Stimulated activated CD4-positive, alpha-beta T cell treated with anti-CD3 and anti-CD28 coated beads, TNF-alpha, amount 100 ng/mL, for 48 hours (primary cell): Measurements from ENCODE around the gene EDIL3.
"Not testable (repeated sequence)": the region's sequence is repeated elsewhere in the genome, so short reads cannot be mapped to it uniquely, and the experiment has no call there.

Experiments used
- DNase-seq, 3 donors: peaks; one replicate each; pipeline ENCODE4 v3.0.0-alpha.2; 2020; ENCODE audit warnings: low read depth in 3 of 3

Gene EDIL3

DNA sequence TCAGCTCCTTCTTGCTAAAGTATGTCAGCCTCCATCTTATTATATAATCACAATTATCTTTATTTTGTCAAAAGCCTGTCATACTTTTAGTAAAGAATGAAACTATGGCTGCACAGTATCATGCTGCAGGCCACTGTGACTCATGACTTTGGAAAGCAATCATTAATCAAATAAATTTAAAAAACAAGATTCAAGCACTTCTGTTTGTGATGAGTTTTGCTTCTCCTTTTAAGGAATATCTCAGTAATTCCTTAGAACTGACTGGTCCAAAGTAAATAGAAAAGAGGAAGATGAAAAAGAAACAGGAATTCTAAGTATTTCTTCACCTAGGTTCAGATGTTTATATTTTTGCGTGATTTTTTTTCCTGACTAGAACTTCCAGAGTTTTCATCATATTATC is 83.1 kb downstream of the EDIL3 start:
- no peak for DNase-seq

DNA sequence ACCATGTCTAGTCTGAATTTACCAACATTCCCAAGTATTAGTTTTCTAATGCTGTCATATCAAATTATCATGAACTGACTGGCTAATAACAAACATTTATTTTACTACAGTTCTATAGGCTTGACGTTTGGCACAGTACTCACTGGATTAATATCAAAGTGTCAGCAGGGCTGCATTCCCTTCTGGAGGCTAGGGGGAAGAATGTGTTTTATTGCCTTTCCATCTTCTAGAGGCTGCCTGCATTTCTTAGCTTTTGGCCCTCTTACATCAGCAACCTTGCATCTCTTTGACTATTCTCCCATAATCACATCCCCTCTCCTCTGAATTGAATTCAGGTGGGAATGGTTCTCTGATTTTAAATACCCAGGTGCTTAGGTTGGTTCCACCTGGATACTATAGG is 84.7 kb downstream of the EDIL3 start:
- DNase-seq: no peak

DNA sequence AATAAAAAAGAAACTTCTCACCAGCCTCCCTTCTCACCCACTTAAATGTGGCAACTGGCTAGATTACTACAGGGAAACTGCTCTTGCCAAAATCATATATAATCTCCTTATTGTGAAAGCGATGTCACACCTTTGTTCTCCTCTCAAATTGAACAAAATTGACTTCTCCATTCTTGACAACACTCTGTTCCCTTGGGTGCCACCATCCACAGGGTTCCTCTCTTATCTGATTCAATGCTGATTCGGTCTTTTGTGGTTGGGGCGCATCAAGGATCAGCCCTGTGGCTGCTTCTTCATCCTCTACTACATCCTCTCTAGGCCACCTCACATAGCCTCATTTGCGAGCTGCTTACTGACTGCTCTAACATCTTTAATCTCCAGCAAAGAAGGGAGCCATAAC is 86.1 kb downstream of the EDIL3 start:
- no peak for DNase-seq

DNA sequence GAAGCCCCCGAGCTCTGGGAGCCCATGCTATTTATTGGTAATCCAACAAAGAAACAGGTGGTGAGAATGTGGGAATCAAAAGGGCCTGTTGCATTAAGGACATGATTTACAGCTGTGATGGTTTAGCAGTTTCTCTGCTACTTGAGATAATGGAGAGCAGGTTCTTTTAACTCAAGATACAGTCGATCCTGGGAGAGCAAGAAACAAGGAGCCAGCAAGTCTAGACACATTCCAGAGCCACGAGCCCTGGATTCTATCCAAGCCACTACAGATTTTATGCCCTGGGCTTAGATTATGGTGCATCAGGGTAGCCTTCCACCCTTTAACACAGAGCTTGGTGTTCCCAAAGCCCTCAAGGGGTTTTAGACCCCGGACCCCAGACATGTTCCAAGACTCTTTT is 87.0 kb downstream of the EDIL3 start:
- not testable (repeated sequence) for DNase-seq

DNA sequence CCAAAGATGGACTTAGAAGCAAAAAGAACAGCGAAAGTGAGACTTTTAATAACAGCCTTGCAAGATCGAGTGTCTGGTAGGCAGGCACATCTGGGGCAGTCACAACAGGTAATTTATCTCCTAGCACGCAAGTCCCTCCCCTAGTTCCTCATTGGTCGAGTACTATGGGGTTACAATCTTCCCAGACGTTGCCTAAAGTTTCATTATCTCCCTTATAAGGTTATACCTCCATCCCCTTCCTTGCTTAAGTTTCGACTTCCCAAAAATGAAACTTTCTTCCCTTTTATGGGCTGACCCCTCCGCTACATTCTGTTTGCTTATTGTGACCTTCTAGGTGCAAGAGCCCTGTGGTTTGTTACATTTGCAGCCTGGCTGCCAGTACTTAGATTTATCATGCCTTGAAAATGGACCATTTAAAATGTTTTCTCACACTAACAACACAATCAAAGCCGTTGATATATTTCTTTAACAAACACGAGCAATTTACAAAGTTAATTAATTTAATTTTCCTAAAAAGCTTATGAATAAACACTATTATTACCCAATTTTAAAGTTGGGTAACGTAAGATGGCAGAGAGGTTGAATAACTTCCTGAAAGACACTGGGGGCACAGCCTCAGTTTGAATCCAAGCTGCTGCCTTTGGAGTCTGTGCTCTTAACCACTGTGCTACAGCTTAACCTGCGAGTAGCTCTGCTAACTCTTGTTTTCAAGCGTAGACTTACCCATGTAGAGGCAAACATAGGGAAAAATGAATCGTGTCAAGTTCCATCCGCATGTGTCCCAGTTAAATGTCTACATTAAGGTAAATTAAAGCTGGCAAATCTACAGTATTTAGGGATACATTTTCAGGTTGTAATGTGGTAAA is 91.7 kb downstream of the EDIL3 start:
- no peak for DNase-seq

DNA sequence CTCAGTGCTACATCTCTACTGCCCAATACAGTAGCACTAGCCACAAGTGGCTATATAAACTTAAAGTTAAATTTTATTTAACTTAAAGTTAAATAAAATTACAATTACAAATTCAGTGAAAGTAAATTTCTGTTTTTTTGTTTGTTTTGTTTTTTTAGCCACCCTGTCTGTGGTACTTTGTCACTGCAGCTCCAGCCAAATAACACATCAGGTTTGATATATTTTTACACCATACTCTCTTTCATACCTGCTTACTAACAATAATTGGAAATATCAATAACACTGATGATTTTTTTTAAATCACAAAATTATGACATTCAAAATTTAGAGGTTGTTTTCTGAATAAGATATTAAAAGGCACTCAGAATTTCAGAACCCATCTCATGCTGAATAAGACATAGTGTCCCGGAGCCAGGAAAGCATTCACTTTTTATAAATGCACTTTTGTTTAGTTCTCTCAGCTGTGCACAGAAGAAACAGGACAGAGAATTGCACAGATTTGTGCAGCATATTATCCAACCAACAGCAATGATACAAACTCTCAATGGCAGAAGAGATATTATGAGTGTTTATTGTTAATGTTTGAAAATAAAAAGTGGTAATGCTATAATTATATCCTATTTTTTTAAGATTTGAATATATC is 92.6 kb downstream of the EDIL3 start:
- DNase-seq: no peak

DNA sequence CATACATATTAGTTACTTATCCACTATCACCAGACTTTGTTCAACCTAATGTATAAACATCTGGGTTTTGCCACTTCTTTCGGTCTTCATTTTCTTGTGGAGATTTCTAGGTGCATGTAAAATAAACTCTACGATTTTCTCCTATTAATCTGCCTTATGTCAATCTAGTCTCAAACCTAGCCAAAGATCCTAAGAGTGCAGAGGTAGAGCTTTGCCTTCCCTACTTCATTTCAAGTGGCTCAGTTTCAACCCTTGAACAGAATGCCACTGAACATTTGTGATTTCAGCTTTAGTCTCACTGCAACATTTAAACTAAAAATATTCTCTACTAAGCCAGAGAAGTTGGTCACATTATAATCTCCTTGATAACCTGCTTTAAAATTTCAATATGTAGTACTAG is 94.0 kb downstream of the EDIL3 start:
- DNase-seq: no peak

DNA sequence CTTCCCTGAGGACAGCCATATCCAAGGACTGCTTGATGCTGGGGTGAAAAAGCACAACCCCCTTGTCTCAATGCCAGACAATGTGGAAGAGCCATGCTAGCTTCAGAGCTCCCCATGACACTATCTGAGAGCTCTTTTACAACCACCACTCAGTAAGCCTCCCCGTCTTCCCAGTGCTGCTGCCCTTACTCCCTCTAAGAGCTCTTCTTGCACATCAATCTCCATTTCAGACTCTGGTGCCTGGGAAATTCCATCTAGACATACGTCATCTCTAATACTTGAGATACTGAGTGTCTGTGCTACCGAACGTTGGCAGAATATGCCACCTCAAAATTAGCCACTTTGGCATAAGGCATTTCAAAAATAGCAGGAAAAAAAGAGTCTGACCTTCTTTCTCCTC is 94.5 kb downstream of the EDIL3 start:
- no peak for DNase-seq

DNA sequence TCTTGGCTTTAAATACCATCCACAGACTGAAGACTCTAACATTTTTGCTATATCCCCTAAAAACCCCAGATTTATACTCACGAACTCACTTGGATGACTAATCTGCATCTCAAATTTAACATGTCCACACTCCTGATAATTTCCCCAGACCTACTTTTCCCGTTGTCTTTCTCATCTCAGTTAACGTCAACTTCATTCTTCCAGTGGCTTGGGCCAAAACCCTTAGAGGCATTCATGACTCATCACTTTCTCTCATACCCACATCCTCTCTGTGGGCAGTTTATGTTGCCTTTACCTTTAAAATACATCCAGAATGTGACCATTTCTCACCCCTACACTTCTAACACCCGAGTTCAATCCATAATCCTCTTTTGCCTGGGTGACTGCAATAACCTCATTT is 96.7 kb downstream of the EDIL3 start:
- no peak for DNase-seq

DNA sequence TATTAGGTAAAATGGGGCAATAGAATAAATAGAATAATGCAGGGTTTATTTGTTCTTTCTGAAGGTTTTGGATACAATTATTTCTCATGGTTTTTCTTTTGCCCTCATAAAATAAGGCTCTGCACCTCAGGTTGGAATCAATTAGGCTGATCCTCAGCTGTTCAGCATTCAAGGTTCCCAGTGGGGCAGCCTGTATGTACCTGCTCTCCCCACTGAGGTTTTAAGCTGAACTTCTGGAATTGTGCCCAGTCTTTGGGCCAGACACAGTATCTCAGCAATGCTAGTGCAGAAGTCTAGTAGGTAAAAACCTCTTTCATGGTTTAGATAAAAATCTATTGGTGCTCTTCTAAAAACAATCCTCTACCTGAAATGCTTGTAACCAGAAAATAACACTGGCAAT is 98.0 kb downstream of the EDIL3 start:
- no peak for DNase-seq

DNA sequence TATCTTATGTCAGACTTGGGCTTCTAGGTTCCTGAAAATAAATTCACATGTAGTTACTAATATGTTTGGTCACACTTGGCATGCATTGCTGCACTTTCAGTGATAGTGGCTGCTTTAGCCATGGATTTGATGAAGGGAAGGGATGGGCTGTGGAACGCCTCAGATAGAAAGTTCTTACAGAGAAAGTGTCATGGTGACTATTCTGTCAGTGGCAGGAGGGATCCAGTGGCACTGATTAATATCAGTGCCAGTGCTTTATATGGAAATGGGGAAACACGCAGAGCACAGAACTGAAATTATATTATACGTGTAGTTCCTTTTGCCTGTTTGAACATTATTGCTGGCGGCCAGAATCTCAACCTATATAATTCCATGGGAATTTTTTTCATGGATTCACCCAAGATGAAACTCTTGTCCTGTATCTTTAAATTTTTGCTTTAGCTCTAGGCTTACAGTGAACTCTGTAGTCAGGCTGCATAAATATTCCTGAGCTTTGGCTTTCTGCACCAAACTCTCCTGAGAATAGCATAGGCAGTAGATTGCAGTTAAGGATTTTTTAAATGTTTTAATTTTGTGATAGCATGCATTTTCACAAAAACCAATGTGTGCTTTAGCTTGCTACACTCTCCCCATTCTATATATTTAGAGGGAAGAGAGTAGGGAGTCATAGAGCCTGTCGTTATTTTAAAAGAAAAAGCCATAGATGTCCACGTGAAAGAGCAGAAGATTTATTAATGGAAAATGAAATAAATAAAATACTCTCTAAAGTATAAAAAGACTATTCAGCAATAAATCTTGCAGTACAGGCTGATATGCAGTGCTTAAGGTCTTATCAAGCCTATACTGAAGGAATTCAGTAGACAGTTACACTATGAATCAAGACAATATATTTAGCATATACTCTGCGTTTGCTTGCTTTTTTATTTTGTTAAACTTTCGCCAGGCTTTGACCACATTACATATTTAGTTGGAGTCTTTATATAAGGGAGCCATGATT is 98.7 kb downstream of the EDIL3 start:
- DNase-seq: no peak

DNA sequence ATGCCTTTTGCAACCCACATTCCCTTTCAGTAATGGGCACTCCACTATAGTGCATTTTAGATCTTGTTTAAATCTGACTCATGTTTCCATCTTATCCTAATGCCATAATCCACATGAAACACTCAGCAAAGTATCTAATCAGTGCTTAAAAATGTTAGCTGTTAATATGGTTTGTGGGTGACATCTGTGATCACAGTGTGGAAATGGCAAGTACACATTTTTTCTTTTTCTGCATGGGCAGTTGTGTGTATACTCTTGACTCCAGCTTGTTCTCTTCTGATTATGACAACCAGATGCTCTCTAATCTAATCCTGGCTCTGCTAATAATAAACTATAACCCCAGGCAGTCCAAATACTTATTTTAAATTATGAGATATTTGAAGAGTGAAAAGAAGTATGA is 103.3 kb downstream of the EDIL3 start:
- no peak for DNase-seq

DNA sequence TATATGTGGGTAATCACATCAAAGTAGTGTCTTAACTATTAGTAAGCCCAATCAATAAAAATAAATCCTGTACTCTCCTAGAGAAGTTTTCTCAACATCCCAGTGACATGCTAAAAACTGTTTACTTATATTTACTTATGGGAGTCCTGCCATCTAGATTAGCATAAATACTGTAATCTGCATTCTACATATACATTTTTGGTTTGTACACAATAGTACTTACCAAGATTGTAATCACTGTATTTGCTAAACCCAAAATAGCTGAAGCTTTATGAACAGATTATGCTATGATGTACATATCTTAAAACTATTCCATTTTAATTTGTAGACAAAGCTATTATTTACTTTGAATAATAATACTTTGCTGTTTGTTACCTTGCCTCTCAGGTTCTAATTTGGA is 105.4 kb downstream of the EDIL3 start:
- DNase-seq: no peak

DNA sequence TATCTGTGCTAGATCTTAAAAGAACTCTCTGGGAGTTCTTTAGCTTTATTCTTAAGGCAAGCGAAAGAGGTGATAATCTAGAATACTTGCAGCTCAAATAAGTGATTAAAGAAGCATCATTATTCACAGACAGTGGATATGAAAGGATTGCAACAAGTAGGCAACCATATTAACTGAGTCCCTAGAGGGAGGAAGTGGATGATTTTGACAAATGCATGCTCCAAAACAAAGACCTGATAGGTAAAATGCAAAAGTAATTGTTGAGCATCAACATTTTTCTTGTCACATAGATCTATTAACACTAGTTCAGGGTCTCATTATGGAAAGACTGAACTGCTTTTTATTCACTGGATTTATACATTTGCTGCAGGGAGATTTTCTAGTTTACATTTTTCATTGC is 109.1 kb downstream of the EDIL3 start:
- no peak for DNase-seq

DNA sequence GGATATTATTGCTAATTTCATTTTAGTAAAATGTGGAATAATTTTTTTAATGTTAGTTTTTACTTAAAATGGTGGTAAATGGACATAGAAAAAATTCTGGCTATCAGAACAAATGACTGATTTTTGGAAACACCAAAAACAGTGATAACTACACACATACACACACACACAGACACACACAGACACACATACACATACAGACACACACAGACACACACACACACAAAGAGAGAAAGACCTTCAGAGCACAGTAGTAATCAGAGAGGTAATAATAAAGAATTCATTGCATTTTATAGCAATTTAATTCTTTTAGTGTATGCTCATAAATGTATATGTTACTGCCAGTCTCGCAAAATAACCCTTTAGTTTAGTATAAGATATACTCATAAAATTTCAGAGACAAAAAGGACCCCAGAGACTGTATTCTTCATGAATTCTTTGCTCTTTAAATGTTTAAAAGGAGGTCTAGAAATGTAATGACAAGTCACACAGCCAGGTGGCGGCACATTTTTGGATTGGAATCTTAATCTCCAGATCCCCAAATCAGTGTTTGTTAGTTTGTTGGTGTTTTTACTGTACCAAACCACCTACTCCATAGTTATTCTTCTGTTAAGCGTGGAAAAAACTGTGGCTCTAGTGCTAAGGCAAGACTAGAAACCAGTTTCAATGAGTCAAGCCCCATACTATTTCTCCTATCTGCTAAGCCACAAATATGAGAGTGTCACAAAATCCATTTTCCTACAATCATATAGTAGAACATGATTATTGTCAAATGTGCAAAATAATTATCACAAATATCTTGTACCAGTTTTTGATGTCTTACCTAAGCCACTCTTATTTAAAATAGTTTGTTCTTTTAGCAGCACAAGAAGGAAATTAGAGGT is 109.9 kb downstream of the EDIL3 start:
- DNase-seq: no peak

DNA sequence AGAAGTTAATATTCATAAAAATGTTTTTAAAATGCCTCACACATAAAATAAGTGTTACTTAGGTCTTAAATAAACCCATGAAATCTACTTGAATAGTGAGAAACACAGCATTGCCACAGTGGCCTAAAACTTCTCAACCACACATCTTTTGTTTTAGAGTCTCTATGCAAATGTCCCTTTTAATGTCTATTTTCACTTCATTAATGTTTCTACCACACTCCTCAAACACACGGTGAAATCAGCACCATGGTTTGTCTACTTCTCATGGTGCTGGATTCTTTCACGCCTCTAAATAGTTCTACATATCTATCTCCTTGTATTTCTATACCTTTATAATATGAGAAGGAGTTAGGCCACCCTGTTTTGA is 111.2 kb downstream of the EDIL3 start:
- DNase-seq: no peak

DNA sequence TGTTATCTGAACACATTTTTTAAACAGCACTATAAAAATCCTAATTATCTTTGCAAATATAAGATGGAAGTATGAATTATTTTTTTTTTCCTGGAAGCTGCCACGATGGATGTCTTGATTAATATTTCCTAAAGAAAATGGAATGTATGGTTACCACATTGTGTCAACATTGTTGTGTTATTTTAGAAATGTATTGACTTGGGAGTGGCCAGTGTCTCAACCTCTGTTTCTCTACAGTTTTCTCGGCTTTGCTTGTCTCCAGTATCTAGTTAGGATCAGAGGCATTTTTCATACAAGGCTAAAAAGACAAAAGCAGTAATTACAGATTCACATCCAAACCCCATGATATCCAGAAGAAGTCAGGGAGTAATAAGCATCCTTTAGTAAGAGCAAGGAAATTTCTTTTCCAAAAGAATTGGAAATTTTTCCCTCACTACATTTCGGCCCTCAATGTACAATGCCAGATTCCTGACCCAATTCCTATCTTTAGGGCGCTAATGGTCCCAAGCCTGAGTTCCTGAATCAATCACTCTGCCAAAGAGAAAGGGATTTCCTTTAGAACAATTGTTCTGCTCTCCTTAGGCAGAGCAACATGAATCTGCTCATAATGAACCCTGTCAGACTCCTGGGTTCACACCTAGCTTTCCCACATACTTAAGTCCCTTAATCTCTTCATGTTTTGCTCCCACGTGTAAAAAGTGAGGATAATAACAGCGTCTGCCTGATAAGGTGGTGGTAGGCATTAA is 111.7 kb downstream of the EDIL3 start:
- DNase-seq: no peak

DNA sequence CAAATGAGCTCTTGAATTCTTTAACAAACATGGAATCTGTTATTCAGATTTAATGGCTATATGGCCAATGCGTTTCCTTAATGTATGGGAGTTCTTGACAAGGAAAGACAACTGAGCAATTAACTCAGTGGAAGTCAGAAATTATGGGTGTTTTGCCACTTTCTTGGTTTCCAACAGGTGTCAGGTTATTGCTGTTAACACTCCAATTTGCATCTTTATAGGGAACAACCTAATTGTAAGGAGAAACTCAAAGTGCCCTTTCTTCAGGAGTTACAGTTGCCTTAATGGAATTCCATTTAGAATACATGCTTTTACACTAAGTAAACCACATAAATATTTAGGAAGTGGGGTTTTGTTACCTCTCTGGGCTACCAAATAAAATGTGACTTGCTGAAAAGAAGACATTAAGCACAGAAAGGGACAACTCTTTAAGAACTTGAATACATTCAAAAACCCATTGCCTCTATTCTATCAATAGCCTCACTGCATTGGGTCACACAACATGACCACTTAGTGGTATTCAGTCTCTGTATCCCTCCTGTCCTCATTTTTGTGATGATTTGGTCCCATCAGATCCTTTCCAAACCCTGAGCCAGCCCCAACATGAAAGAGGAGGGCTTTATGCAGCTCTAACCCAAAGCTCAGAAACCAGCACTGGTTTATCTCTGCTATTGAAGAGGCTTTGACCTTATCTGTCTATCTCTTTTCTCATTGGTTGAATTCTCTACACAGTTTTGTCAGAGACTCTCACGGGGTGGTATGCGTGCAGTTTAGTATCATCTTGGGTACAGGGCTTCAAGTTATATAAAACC is 118.7 kb downstream of the EDIL3 start:
- DNase-seq: no peak

DNA sequence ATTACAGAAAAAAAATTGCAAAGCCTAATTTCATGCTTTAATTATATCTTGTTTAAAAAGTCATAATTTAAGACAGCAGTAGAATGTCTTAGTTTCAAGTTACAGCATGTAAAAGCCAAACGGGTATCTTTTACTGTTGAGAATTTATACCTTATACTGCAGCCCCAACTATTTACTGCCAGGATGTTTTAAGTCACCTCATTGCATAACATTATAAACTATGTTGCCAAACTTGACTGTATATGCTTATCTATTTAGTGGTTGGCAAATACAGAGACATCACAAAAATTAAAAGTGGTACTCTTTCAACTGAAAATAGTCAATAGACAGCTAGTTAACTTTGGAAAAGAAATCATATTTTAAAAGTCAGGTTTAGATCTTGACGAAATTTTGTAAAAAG is 119.5 kb downstream of the EDIL3 start:
- DNase-seq: no peak

DNA sequence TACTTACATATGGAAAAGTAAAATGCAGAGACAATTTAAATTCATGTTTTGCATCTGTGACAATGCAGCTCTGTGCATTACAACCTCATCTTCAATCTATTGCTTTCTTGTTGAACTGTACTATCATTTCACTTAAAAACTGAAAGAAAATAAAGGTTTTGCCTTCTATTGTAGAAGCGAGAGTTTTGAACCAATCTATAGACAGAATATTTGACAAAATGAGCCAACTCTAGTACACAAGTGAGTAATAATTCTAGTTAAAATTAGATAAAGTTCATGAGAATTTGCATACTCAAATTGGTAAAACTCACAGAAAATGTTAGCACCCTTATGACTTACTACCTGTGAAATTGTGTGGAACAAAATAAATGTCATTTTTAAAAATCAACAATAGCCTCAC is 123.7 kb downstream of the EDIL3 start:
- DNase-seq: no peak
